Measurements from ENCODE around the gene KPRP. TPM values are rescaled to one million over a fixed set of nuclear protein-coding genes. Genes with fewer than 3 reads are reported as not detected.

KPRP gene
- total RNA-seq, 4 donors from 2014 or later: 219 to 353 (median 231) TPM

GRCh38 chr1:152760551-152761190 is 2.8 kb downstream of the KPRP start:
- intact Hi-C loops (cut with DNase I; ENCODE audit: low total_unique reads): no loop called here
- 80 to 85% methylated on average over 31 of the region's 31 CpGs for WGBS, 2 donors

GRCh38 chr1:152761609-152762213 is 3.9 kb downstream of the KPRP start:
- H3K4me3 ChIP-seq (ENCODE audit: low read depth, poor library complexity, severe bottlenecking): no peak overlapping the region
- WGBS, 2 donors: 67 to 68% methylated on average over 3 of the region's 3 CpGs
- TF ChIP-seq CTCF (IDR thresholded peaks at IDR 0.05) (no peak), POLR2A (IDR thresholded peaks at IDR 0.05) (no peak)
- no peak for DNase-seq (ENCODE audit: low spot score in 2 of 2)
- intact Hi-C loops (cut with DNase I; ENCODE audit: low total_unique reads): no loop called here

More at GRCh38 chr1:152760551-152761190, 2.8 kb downstream of the KPRP start:
- no peak overlapping the region for H3K4me3 ChIP-seq (ENCODE audit: low read depth, poor library complexity, severe bottlenecking)
- no peak for DNase-seq (ENCODE audit: low spot score in 2 of 2)
- TF ChIP-seq CTCF (IDR thresholded peaks at IDR 0.05) (no peak), POLR2A (IDR thresholded peaks at IDR 0.05) (no peak)

GRCh38 chr1:152768847-152769533 is 11.2 kb downstream of the KPRP start:
- WGBS, 2 donors: 55 to 56% methylated on average over 8 of the region's 8 CpGs
- no peak for DNase-seq (ENCODE audit: low spot score in 2 of 2)
- no peak overlapping the region for H3K4me3 ChIP-seq (ENCODE audit: low read depth, poor library complexity, severe bottlenecking)
- no peak for TF ChIP-seq CTCF (IDR thresholded peaks at IDR 0.05)
- TF ChIP-seq POLR2A (IDR thresholded peaks at IDR 0.05): no peak
- intact Hi-C loops (cut with DNase I; ENCODE audit: low total_unique reads): no loop called here

- WGBS, 2 donors: 55 to 63% methylated on average over 1 of the region's 1 CpG
- H3K4me3 ChIP-seq (ENCODE audit: low read depth, poor library complexity, severe bottlenecking): no peak overlapping the region
- intact Hi-C loops (cut with DNase I; ENCODE audit: low total_unique reads): no loop called here
- DNase-seq (ENCODE audit: low spot score in 2 of 2): no peak
- no peak for TF ChIP-seq POLR2A (IDR thresholded peaks at IDR 0.05)
Measured at GRCh38 chr1:152770411-152770810, 12.6 kb downstream of the KPRP start.

GRCh38 chr1:152774875-152775274 is 17.1 kb downstream of the KPRP start, which contains the start of gene LCE1F:
Gene LCE1F, plus strand, starts transcription at chr1:152775140. Its CDS starts 1,232 bp downstream, at chr1:152776372.
- TF ChIP-seq POLR2A (IDR thresholded peaks at IDR 0.05): no peak
- TF ChIP-seq CTCF (IDR thresholded peaks at IDR 0.05): no peak
- intact Hi-C loops (cut with DNase I; ENCODE audit: low total_unique reads): no loop called here
- no peak within 1 kb of the TSS for H3K4me3 ChIP-seq (ENCODE audit: low read depth, poor library complexity, severe bottlenecking)
- 48 to 67% methylated on average over 6 of the region's 6 CpGs for WGBS, 2 donors
- DNase-seq (ENCODE audit: low spot score in 2 of 2): no peak

- 68 to 89% methylated on average over 3 to 7 of the region's 11 CpGs for WGBS, 2 donors
- TF ChIP-seq CTCF (IDR thresholded peaks at IDR 0.05): no peak
- TF ChIP-seq POLR2A (IDR thresholded peaks at IDR 0.05): no peak
- intact Hi-C loops (cut with DNase I; ENCODE audit: low total_unique reads): no loop called here
- no peak for DNase-seq (ENCODE audit: low spot score in 2 of 2)
- H3K4me3 ChIP-seq (ENCODE audit: low read depth, poor library complexity, severe bottlenecking): no peak overlapping the region
Measured at GRCh38 chr1:152776361-152776760, 18.5 kb downstream of the KPRP start.

All from lower leg skin (tissue), 4 donors.